ENCODE data around the gene ZNF483. TPM values are rescaled to one million over a fixed set of nuclear protein-coding genes. Genes with fewer than 3 reads are reported as not detected.

ZNF483 gene
- total and polyA plus RNA-seq, 9 of the 15 experiments (the other 6 are each of a cell fraction or from before 2014, with no cell fraction given): 0.04 to 1.0 (median 0.38) TPM

DNA sequence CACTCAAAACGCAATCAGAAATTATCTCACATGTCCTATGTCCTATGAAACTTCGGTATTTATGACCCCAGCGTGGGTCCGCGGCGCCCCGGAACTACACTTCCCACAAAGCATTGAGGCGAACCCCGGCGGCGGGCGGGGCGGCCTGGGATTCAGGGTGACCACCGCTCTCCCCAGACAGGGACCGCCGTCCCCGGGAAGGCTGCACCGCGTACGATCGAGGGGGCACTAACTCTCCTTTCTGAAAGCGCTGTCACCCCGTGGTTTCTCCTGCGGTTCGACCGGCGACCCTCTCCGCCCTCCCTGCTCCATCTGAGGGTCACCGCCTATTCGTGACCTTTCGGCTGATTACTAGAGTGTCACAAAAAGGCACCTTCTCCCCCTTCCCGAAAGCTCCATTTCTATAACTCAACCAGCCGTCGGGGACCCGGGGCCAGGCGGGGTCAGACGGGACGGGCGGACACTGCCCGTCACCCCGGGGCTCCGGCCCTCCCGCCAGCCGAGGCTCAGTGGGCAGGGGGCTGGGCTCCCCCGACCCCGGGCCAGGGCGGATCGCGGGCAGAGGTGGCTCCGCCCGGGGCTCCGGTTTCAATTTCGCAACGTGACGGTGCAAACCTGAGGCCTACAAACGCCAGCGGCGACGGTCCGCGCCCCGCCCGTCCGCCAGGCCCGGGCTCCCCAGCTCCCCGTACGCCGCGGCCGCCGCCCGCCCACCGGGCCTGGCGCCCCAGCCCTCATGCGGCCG is 42.1 kb upstream of the ZNF483 start (continued):
- TF ChIP-seq, protein P1, sequence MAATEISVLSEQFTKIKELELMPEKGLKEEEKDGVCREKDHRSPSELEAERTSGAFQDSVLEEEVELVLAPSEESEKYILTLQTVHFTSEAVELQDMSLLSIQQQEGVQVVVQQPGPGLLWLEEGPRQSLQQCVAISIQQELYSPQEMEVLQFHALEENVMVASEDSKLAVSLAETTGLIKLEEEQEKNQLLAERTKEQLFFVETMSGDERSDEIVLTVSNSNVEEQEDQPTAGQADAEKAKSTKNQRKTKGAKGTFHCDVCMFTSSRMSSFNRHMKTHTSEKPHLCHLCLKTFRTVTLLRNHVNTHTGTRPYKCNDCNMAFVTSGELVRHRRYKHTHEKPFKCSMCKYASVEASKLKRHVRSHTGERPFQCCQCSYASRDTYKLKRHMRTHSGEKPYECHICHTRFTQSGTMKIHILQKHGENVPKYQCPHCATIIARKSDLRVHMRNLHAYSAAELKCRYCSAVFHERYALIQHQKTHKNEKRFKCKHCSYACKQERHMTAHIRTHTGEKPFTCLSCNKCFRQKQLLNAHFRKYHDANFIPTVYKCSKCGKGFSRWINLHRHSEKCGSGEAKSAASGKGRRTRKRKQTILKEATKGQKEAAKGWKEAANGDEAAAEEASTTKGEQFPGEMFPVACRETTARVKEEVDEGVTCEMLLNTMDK (IDR thresholded peaks at IDR 0.05; ENCODE audit: borderline replicate concordance, insufficient read depth, low read depth, low read length, poor library complexity, severe bottlenecking): no peak
- TF ChIP-seq ZFPM2 (CRISPR knock-in tag; IDR thresholded peaks at IDR 0.05): no peak
- no peak for TF ChIP-seq ZNF695 (CRISPR knock-in tag; IDR thresholded peaks at IDR 0.05)
- TF ChIP-seq, protein P2, sequence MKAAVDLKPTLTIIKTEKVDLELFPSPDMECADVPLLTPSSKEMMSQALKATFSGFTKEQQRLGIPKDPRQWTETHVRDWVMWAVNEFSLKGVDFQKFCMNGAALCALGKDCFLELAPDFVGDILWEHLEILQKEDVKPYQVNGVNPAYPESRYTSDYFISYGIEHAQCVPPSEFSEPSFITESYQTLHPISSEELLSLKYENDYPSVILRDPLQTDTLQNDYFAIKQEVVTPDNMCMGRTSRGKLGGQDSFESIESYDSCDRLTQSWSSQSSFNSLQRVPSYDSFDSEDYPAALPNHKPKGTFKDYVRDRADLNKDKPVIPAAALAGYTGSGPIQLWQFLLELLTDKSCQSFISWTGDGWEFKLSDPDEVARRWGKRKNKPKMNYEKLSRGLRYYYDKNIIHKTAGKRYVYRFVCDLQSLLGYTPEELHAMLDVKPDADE (conservative IDR thresholded peaks at IDR 0.05; ENCODE audit: control insufficient read depth, low read depth, low read length): peak; percentile 30; the same call in 1 of the 2 replicates
- TF ChIP-seq, protein P3, sequence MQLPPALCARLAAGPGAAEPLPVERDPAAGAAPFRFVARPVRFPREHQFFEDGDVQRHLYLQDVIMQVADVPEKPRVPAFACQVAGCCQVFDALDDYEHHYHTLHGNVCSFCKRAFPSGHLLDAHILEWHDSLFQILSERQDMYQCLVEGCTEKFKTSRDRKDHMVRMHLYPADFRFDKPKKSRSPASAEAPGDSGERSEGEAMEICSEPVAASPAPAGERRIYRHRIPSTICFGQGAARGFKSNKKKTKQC (CRISPR knock-in tag; IDR thresholded peaks at IDR 0.05): no peak
- TF ChIP-seq FOXJ2 (tag; IDR thresholded peaks at IDR 0.05): no peak
- TF ChIP-seq DMBX1 (CRISPR knock-in tag; IDR thresholded peaks at IDR 0.05; ENCODE audit: borderline replicate concordance): no peak
- TF ChIP-seq ZNF444 (CRISPR knock-in tag; IDR thresholded peaks at IDR 0.05): no peak
- TF ChIP-seq POLR3A (IDR thresholded peaks at IDR 0.05; ENCODE audit: borderline replicate concordance, extremely low read depth, insufficient read depth, insufficient read length): no peak
- TF ChIP-seq LCOR (CRISPR knock-in tag; IDR thresholded peaks at IDR 0.05): peak; percentile 52; the same call in 1 of the 2 replicates
- peak; percentile 76 for TF ChIP-seq SUPT5H (IDR thresholded peaks at IDR 0.05)
- TF ChIP-seq, protein P4, sequence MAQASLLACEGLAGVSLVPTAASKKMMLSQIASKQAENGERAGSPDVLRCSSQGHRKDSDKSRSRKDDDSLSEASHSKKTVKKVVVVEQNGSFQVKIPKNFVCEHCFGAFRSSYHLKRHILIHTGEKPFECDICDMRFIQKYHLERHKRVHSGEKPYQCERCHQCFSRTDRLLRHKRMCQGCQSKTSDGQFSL (CRISPR knock-in tag; IDR thresholded peaks at IDR 0.05): no peak
- TF ChIP-seq, protein P4 (tag; IDR thresholded peaks at IDR 0.05): no peak
- no peak for TF ChIP-seq MEF2A (IDR thresholded peaks at IDR 0.05; ENCODE audit: control insufficient read depth, low read depth, low read length)
- TF ChIP-seq HDAC1 (IDR thresholded peaks at IDR 0.05): peak in 1 of 2 experiments; percentile 78; a peak in 1 of 4 replicates
- TF ChIP-seq MCM5 (IDR thresholded peaks at IDR 0.05; ENCODE audit: low read depth): no peak
- peak; percentile 51 for TF ChIP-seq POLR2B (IDR thresholded peaks at IDR 0.05; ENCODE audit: low read depth, partially characterized antibody)
- TF ChIP-seq, protein P5, sequence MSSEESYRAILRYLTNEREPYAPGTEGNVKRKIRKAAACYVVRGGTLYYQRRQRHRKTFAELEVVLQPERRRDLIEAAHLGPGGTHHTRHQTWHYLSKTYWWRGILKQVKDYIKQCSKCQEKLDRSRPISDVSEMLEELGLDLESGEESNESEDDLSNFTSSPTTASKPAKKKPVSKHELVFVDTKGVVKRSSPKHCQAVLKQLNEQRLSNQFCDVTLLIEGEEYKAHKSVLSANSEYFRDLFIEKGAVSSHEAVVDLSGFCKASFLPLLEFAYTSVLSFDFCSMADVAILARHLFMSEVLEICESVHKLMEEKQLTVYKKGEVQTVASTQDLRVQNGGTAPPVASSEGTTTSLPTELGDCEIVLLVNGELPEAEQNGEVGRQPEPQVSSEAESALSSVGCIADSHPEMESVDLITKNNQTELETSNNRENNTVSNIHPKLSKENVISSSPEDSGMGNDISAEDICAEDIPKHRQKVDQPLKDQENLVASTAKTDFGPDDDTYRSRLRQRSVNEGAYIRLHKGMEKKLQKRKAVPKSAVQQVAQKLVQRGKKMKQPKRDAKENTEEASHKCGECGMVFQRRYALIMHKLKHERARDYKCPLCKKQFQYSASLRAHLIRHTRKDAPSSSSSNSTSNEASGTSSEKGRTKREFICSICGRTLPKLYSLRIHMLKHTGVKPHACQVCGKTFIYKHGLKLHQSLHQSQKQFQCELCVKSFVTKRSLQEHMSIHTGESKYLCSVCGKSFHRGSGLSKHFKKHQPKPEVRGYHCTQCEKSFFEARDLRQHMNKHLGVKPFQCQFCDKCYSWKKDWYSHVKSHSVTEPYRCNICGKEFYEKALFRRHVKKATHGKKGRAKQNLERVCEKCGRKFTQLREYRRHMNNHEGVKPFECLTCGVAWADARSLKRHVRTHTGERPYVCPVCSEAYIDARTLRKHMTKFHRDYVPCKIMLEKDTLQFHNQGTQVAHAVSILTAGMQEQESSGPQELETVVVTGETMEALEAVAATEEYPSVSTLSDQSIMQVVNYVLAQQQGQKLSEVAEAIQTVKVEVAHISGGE (CRISPR knock-in tag; IDR thresholded peaks at IDR 0.05): no peak

Data from K562 (cell line).